Measurements from ENCODE around the gene SH2B2.
"Not testable (repeated sequence)": the region's sequence is repeated elsewhere in the genome, so short reads cannot be mapped to it uniquely, and the experiment has no call there.

Gene SH2B2

DNA sequence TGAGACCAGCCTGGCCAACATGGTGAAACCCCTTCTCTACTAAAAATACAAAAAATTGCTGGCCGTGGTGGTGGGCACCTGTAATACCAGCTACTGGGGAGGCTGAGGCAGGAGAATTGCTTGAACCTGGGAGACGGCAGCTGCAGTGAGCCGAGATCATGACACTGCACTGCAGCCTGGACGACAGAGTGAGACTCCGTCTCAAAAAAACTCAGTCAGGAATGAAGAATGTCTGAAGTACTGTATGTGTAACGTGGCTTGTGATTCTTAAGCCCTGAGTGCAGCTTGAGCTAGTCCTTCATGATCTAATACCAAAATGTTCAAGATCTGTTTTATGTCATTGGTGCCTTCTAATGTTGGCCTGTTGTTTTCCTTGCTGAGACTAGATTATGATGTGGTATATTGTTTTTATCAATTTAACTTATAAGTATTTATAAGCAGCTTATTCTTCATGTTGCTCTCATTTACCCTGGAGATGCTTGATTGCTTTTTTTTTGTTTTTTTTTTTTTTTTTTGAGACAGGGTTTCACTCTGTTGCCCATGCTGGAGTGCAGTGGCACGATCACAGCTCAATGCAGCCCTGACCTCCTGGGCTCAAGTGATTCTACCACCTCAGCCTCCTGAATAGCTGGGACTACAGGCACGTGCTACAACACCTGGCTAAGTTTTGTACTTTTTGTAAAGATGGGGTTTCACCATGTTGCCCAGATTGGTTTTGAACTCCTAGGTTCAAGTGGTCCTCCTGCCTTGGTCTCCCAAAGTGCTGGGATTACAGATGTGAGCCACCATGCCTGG lies 44.2 kb downstream of the SH2B2 start:
- DNase-seq (ENCODE audit: low spot score); FAIRE-seq: not testable (repeated sequence)

DNA sequence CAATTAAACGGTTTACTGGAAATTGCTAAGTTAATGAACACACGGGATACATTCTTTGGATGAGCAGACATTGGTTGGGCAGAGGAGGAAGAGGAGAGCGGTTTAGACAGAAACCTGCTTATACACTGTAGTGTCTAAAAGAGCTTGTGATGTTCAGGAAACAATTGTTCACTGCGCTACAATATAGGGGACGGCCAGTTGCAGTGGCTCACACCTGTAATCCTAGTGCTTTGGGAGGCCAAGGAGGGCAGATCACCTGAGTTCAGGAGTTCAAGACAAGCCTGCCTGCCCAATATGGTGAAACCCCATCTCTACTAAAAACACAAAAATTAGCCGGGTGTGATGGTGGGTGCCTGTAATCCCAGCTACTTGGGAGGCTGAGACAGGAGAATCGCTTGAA lies 48.9 kb downstream of the SH2B2 start:
- not testable (repeated sequence) for FAIRE-seq; DNase-seq (ENCODE audit: low spot score)

DNA sequence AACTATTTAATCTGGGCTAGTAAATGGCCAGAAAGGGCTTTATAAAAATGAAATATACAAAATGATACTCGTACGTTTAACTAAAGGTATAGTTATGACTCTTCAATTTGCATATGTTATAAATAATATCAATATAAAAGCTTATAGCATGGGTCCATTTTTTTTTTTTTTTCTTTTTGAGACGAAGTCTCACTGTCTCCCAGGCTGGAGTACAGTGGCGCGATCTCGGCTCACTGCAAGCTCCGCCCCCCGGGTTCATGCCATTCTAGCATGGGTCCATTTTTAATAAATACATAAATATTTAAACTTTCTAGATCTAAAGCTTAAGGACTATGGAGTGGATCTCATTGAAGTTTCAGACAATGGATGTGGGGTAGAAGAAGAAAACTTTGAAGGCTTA lies 50.3 kb downstream of the SH2B2 start:
- not testable (repeated sequence) for DNase-seq (ENCODE audit: low spot score); FAIRE-seq

DNA sequence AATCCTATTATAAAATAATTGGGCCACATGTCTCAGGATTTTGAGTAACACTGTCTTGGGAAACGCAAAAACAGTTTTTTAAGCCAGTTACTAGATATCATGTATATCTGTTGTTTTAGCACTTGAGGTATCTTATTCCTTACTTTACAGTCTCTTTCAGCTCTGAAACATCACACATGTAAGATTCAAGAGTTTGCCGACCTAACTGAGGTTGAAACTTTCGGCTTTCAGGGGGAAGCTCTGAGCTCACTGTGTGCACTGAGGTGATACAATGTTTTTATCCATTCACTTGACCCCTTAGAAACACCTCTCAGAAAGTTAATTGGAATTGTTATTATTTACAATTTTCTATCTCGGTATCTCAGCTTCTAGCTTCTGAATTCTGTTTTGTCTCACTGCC lies 50.8 kb downstream of the SH2B2 start:
- FAIRE-seq; DNase-seq (ENCODE audit: low spot score): not testable (repeated sequence)

DNA sequence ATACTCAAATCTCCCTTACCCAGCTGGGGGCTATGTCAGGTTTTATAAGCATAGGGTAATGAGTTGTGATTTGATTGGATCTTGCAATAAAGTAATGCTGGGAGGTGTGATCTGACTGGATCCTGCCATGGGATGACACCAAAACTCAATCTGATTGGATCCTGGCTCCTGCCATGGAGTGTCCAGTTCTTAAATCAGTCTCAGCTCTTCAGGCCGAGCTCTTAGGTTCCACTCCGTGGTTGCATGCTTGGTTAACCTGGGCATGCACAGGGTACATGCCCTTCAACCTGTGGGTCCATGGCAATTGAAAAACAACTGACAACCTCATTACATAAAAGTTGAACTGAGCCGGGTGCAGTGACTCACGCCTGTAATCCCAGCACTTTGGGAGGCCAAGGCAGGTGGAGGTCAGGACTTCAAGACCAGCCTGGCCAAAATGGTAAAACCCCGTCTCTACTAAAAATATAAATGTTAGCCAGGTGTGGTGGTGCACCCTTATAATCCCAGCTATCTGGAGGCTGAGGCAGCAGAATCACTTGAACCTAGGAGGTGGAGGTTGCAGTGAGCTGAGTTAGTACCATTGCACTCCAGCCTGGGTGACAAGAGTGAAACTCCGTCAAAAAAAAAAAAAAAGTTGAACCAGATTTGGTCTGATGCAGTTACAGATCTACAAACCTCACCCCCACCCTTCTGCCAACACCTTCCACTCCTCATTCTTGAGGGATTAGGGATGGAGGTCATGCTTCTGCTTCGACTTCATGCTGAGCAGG lies 54.1 kb downstream of the SH2B2 start:
- FAIRE-seq: peak; percentile 93
- peak; percentile 59 for DNase-seq (ENCODE audit: low spot score)

DNA sequence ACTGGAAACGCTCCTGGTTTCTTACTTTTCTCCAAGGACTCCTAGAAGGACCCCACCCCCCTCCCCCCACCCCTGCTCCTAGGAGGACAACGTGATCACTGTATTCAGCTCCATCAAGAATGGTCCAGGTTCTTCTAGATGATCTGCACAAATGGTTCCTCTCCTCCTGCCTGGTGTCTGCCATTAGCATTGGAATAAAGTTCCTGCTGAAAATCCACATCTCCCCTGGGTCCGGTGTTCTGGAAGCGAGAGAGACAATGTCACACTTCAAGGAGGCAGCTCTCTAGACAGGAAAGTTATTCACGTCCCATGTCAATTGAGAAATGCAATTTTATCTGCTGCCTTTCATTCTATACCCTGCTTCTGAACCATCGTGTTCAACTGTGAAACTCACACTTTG lies 60.3 kb downstream of the SH2B2 start:
- not testable (repeated sequence) for FAIRE-seq; DNase-seq (ENCODE audit: low spot score)

DNA sequence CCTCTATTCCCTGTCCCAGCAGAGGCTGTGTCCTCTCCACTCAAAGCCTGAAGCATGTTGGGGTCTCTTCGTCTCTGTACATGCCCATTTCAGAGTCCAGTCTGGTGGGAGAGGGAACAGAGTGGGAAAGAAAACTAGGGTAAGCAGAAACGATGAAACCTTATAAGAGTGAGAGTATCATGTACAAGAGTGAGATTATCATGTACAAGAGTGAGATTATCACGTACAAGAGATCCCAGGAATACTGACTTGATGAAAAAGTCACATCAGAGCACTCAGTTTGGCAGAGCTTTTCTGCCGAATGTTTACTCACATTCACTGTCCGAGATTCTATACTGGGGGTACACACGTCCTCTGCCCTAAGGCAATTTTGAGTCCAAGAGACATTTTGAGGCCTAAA lies 69.7 kb downstream of the SH2B2 start, which contains the start of gene SPDYE6:
Gene SPDYE6, minus strand, starts transcription at position 101 of the 400 bp plus-strand sequence. CDS start 421 bp downstream, outside the sequence.
- not testable (repeated sequence) for FAIRE-seq

DNA sequence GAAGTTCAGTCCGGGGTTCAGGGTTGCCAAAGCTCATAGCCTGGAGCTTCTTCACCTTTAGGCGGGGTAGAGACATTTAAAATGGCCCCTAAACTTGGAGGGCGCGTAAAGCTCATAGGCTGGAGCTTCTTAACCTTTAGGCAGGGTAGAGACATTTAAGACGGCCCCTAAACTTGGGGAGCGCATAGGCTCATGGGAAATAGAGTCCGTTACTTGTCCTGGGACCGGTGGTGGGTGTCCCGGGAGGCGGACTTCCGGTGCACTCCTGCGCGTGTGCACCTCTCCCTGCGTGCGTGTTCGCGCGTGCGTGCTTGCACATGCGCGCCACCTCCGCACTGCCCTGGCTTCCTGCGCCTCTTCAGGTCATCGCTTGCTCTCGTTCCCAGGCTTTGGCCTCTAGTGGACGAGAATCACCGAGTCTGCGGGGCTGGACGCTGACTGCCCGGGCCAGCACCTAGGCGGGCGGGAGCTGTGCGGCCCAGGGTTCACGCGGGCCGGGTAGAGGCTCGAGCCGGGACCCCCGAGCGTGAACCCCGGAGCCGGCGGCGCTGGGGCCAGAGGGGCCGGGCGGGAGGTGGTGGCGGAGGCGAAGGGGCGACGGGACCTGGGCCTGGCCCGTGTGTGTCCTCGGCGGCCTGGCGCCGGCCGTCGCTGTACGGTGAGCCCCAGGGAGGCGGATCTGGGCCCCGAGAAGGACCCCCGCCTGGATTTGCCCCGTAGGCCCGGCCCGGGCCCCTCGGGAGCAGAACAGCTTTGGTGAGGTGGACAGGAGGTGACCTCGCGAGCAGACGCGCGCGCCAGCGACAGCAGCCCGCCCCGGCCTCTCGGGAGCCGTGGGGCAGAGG lies 77.1 kb downstream of the SH2B2 start:
- peak; percentile 98 for DNase-seq (ENCODE audit: low spot score)
- peak; percentile 55 for FAIRE-seq

More for the DNA sequence above, 69.7 kb downstream of the SH2B2 start, which contains the start of gene SPDYE6:
- DNase-seq (ENCODE audit: low spot score): not testable (repeated sequence)

DNA sequence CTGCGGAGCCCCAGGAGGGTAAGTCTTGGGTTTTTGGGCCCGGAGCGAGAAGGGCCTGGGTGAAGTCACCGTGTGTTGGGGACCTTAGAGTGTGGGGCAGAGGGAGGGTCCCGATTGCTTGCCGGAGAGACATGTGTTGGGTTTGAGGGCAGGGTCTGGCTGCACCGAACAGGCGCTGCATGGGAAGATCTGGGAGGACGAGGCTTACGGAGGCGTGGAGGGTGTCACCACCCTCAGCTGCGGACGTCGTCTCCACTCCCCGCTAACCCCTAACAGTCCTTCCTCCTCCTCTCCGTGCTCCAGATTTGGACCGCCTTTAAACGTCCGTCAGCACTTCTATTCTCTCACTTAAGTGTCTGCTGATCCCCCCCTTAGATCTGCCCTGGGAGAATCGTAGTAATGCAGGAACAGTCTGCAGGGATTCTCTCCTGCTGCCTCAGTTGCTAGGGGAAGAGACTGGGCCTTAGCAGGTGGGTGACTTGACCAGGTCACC lies 77.8 kb downstream of the SH2B2 start:
- not testable (repeated sequence) for FAIRE-seq; DNase-seq (ENCODE audit: low spot score)

DNA sequence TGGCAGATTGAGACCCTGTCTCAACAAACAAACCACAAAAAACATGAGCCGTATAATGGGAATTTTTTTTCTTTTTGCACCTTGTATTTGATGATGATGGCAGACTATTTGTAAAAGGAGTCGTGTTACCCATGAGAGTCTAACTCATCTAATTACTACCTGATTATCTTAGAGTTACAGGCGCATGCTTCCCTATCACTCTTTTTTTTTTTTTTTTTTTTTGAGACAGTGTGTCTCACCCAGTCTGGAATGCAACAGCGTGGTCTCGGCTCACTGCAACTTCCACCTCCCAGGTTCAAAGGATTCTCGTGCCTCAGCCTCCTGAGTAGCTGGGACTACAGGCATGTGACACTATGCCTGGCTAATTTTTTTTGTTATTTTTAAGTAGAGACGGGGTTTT lies 78.7 kb downstream of the SH2B2 start:
- DNase-seq (ENCODE audit: low spot score): peak; percentile 26
- peak; percentile 33 for FAIRE-seq

DNA sequence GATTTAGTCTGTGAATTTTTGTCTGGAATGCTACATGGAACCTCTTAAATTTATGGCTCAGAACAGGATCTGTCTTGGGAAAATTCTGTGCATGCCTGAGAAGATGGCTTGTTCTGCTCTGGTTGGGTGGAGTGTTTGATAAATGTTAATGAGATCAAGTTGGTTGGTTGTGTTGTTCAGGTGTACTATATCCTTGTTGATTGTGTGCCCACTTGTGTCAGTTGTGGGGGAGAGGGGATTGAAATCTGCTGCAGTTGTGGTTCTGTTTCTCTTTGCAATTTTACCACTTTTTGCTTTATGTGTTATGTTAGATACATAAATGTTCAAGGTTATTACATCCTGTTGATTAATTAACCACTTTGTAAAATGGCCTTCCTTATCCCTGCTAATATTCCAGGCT lies 83.4 kb downstream of the SH2B2 start:
- not testable (repeated sequence) for FAIRE-seq; DNase-seq (ENCODE audit: low spot score)
